ENCODE data around the gene NTSR1. TPM values are rescaled to one million over a fixed set of nuclear protein-coding genes. Genes with fewer than 3 reads are reported as not detected.

Gene NTSR1
- total and polyA plus RNA-seq, 2 of the 13 experiments (the other 11 are each of a cell fraction or from before 2014, with no cell fraction given), result 0.09 to 0.12 TPM

DNA sequence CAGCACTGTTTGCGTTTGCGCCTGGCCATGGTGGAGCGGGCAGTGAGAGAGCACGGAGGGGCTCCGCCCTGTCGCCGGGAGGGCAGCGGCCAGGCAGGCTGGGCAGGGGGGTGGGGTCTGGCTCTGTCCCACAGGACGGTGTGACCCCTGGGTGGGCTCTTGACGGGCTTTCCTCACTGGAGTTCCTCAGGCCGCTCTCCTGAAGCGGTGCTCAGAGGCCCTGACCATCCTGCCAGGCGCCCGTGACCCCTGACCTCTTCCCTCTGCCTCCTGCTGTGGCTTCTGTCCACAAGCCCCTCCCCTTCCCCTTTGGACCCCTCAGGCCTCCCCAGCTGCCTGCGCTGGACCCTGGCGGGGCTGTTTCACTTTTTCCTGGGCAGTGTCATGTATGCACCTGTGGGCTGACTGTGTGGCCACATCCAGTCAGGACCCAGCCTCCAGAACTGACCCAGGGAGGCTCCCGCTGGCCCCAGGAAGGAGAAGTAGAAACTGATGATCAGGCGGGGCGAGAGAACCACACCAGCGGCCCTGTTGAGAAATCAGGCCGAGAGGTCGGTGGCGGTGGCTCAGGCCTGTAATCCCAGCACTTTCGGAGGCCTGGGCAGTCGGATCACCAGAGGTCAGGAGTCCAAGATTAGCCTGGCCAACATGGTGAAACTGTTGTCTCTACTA is 97.2 kb downstream of the NTSR1 start (continued):
- TF ChIP-seq ZNF260 (CRISPR knock-in tag; IDR thresholded peaks at IDR 0.05; ENCODE audit: borderline replicate concordance, low read depth) (no peak), KDM5B (CRISPR knock-in tag; IDR thresholded peaks at IDR 0.05; ENCODE audit: borderline replicate concordance) (peak; percentile 61; the same call in 1 of the 2 replicates), RFX5 (IDR thresholded peaks at IDR 0.05; ENCODE audit: low read depth, low read length) (peak; percentile 49; the same call in 1 of the 2 replicates), ZNF30 (CRISPR knock-in tag; IDR thresholded peaks at IDR 0.05) (no peak), ZNF552 (CRISPR knock-in tag; IDR thresholded peaks at IDR 0.05; ENCODE audit: borderline replicate concordance) (no peak), ZNF589 (CRISPR knock-in tag; conservative IDR thresholded peaks at IDR 0.05) (peak; percentile 81), ZBTB3 (CRISPR knock-in tag; IDR thresholded peaks at IDR 0.05; ENCODE audit: borderline replicate concordance, low read depth) (peak; percentile 65; the same call in 1 of the 2 replicates), ZNF883 (CRISPR knock-in tag; IDR thresholded peaks at IDR 0.05; ENCODE audit: not compliant biosample characterization) (peak; percentile 9), POLR2AphosphoS2 (IDR thresholded peaks at IDR 0.05; ENCODE audit: low read depth, low read length) (no peak), ZNF749 (CRISPR knock-in tag; IDR thresholded peaks at IDR 0.05; ENCODE audit: borderline replicate concordance) (no peak), SUZ12 (IDR thresholded peaks at IDR 0.05; ENCODE audit: low read depth, low read length) (no peak), ZBTB20 (CRISPR knock-in tag; IDR thresholded peaks at IDR 0.05; ENCODE audit: borderline replicate concordance, low read depth) (peak; percentile 59; the same call in 1 of the 2 replicates), GATAD2A (CRISPR knock-in tag; IDR thresholded peaks at IDR 0.05) (peak; percentile 95), TFDP2 (CRISPR knock-in tag; IDR thresholded peaks at IDR 0.05) (peak; percentile 57), NPAS2 (CRISPR knock-in tag; IDR thresholded peaks at IDR 0.05; ENCODE audit: borderline replicate concordance) (0 out of 2 replicates have a peak, but pooled peaks have one; percentile 67), POLR2A (IDR thresholded peaks at IDR 0.05; ENCODE audit: insufficient read depth in 1 of 2, low read depth in 2 of 2, low read length in 2 of 2) (peak; percentile 43 to 78), ARNTL (CRISPR knock-in tag; IDR thresholded peaks at IDR 0.05) (peak; percentile 79), ZNF605 (CRISPR knock-in tag; IDR thresholded peaks at IDR 0.05) (peak; percentile 32; the same call in 1 of the 2 replicates)
- TF ChIP-seq, protein P1, sequence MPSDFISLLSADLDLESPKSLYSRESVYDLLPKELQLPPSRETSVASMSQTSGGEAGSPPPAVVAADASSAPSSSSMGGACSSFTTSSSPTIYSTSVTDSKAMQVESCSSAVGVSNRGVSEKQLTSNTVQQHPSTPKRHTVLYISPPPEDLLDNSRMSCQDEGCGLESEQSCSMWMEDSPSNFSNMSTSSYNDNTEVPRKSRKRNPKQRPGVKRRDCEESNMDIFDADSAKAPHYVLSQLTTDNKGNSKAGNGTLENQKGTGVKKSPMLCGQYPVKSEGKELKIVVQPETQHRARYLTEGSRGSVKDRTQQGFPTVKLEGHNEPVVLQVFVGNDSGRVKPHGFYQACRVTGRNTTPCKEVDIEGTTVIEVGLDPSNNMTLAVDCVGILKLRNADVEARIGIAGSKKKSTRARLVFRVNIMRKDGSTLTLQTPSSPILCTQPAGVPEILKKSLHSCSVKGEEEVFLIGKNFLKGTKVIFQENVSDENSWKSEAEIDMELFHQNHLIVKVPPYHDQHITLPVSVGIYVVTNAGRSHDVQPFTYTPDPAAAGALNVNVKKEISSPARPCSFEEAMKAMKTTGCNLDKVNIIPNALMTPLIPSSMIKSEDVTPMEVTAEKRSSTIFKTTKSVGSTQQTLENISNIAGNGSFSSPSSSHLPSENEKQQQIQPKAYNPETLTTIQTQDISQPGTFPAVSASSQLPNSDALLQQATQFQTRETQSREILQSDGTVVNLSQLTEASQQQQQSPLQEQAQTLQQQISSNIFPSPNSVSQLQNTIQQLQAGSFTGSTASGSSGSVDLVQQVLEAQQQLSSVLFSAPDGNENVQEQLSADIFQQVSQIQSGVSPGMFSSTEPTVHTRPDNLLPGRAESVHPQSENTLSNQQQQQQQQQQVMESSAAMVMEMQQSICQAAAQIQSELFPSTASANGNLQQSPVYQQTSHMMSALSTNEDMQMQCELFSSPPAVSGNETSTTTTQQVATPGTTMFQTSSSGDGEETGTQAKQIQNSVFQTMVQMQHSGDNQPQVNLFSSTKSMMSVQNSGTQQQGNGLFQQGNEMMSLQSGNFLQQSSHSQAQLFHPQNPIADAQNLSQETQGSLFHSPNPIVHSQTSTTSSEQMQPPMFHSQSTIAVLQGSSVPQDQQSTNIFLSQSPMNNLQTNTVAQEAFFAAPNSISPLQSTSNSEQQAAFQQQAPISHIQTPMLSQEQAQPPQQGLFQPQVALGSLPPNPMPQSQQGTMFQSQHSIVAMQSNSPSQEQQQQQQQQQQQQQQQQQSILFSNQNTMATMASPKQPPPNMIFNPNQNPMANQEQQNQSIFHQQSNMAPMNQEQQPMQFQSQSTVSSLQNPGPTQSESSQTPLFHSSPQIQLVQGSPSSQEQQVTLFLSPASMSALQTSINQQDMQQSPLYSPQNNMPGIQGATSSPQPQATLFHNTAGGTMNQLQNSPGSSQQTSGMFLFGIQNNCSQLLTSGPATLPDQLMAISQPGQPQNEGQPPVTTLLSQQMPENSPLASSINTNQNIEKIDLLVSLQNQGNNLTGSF (CRISPR knock-in tag; IDR thresholded peaks at IDR 0.05), result peak; percentile 88
- TF ChIP-seq, protein P2, sequence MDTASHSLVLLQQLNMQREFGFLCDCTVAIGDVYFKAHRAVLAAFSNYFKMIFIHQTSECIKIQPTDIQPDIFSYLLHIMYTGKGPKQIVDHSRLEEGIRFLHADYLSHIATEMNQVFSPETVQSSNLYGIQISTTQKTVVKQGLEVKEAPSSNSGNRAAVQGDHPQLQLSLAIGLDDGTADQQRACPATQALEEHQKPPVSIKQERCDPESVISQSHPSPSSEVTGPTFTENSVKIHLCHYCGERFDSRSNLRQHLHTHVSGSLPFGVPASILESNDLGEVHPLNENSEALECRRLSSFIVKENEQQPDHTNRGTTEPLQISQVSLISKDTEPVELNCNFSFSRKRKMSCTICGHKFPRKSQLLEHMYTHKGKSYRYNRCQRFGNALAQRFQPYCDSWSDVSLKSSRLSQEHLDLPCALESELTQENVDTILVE (CRISPR knock-in tag; IDR thresholded peaks at IDR 0.05), result peak; percentile 90
